Fibroblast of lung (primary cell): ENCODE results near the gene SDSL.

Source experiments
- CTCF ChIP-seq, 2 donors: IDR thresholded peaks in 1 of 2; conservative IDR thresholded peaks in 1 of 2; 1 replicate in 1 of 2; 2 replicates in 1 of 2; pipeline ENCODE4 v1.5.1; 2011 to 2012; ENCODE audit warnings: low read length in 2 of 2, control low read depth in 1 of 2, inconsistent platforms in 1 of 2, low read depth in 1 of 2, mild to moderate bottlenecking in 1 of 2
- EZH2 ChIP-seq: IDR thresholded peaks from 2 replicates; pipeline ENCODE4 v1.5.1; 2012; ENCODE audit warnings: low read length, control low read depth, mild to moderate bottlenecking; ENCODE audit errors: missing control alignments

GRCh38 chr12:113486722-113487121, 64.5 kb downstream of the SDSL start:
- no peak for TF ChIP-seq CTCF (conservative IDR thresholded peaks at IDR 0.05 in 1 of 2, IDR thresholded peaks at IDR 0.05 in 1 of 2; ENCODE audit: low read depth in 1 of 2, low read length in 2 of 2)
- no peak for TF ChIP-seq EZH2
